Activated CD4-positive, alpha-beta T cell treated with anti-CD3 and anti-CD28 coated beads, Interleukin-2, amount 10 ng/mL, durations not matched to agents 24 days and 14 days (primary cell): ENCODE data around the gene UNC13A. TPM values are rescaled to one million over a fixed set of nuclear protein-coding genes. Genes with fewer than 3 reads are reported as not detected.
"Not testable (repeated sequence)": the region's sequence is repeated elsewhere in the genome, so short reads cannot be mapped to it uniquely, and the experiment has no call there.

Experiments used
- DNase-seq: peaks from one replicate; pipeline ENCODE4 v3.0.0; 2022
- H3K27ac Mint-ChIP-seq: one replicate; pipeline ENCODE4 v1.8.0; 2022; ENCODE audit warnings: mild to moderate bottlenecking, mixed read lengths
- H3K27me3 Mint-ChIP-seq: one replicate; pipeline ENCODE4 v1.8.0; 2022; ENCODE audit warnings: mixed read lengths
- H3K36me3 Mint-ChIP-seq: one replicate; pipeline ENCODE4 v1.8.0; 2022; ENCODE audit warnings: low read depth, mild to moderate bottlenecking, mixed read lengths
- H3K4me1 Mint-ChIP-seq: one replicate; pipeline ENCODE4 v1.8.0; 2021; ENCODE audit warnings: mixed read lengths
- H3K4me3 Mint-ChIP-seq: one replicate; pipeline ENCODE4 v1.8.0; 2022; ENCODE audit warnings: mild to moderate bottlenecking, moderate library complexity, mixed read lengths
- H3K9me3 Mint-ChIP-seq: one replicate; pipeline ENCODE4 v1.8.0; 2021; ENCODE audit warnings: mixed read lengths
- intact Hi-C: fragments of 100-400 bp; cut with micrococcal nuclease; formaldehyde crosslinking; loops from one replicate; pipeline ENCODE4 v1.15.1; 2023
- total RNA-seq: library from RNA; stranded (reverse); gene quantifications from 2 replicates; pipeline ENCODE4 v1.2.3, GENCODE V29; 2022

Gene UNC13A
- total RNA-seq, 1 donor from 2014 or later = 0.02 TPM

- no peaks in the 10 kb centered on the region for H3K9me3 Mint-ChIP-seq
- no peak for DNase-seq
- H3K27ac Mint-ChIP-seq = no peak overlapping the region
- intact Hi-C loops = no loop called here
- H3K4me1 Mint-ChIP-seq = peaks cover 3% of the 10 kb centered on the region
- peaks cover 51% of the 10 kb centered on the region for H3K36me3 Mint-ChIP-seq
- no peak overlapping the region for H3K4me3 Mint-ChIP-seq
- H3K27me3 Mint-ChIP-seq = no peaks in the 10 kb centered on the region
Measured at GRCh38 chr19:17562561-17562960, 125.6 kb downstream of the UNC13A start.

GRCh38 chr19:17562097-17562496 is 126.1 kb downstream of the UNC13A start:
- no peak overlapping the region for H3K27ac Mint-ChIP-seq
- intact Hi-C loops = no loop called here
- no peak for DNase-seq

GRCh38 chr19:17560205-17560595 is 128.0 kb downstream of the UNC13A start:
- H3K4me3 Mint-ChIP-seq = no peak overlapping the region
- peaks cover 41% of the 10 kb centered on the region for H3K36me3 Mint-ChIP-seq
- H3K4me1 Mint-ChIP-seq = peaks cover 9% of the 10 kb centered on the region
- DNase-seq = no peak
- H3K27me3 Mint-ChIP-seq = no peaks in the 10 kb centered on the region
- H3K27ac Mint-ChIP-seq = peak overlapping the region; percentile 68
- no peaks in the 10 kb centered on the region for H3K9me3 Mint-ChIP-seq
- intact Hi-C loops = no loop called here

More at GRCh38 chr19:17562097-17562496, 126.1 kb downstream of the UNC13A start:
- H3K4me1 Mint-ChIP-seq = peaks cover 6% of the 10 kb centered on the region
- no peak overlapping the region for H3K4me3 Mint-ChIP-seq
- no peaks in the 10 kb centered on the region for H3K9me3 Mint-ChIP-seq
- H3K36me3 Mint-ChIP-seq = peaks cover 47% of the 10 kb centered on the region
- H3K27me3 Mint-ChIP-seq = no peaks in the 10 kb centered on the region

- peaks cover 13% of the 10 kb centered on the region for H3K4me1 Mint-ChIP-seq
- no peak for DNase-seq
- no peak overlapping the region for H3K27ac Mint-ChIP-seq
- intact Hi-C loops = no loop called here
- H3K4me3 Mint-ChIP-seq = peak overlapping the region; percentile 90
- no peaks in the 10 kb centered on the region for H3K9me3 Mint-ChIP-seq
- peaks cover 31% of the 10 kb centered on the region for H3K36me3 Mint-ChIP-seq
- H3K27me3 Mint-ChIP-seq = no peaks in the 10 kb centered on the region
Measured at GRCh38 chr19:17557466-17557865, 130.7 kb downstream of the UNC13A start.

GRCh38 chr19:17556995-17557394 is 131.2 kb downstream of the UNC13A start:
- Mint-ChIP-seq H3K4me1 (peaks cover 13% of the 10 kb centered on the region), H3K4me3 (peak overlapping the region; percentile 90), H3K27ac (peak overlapping the region; percentile 37), H3K9me3 (no peaks in the 10 kb centered on the region), H3K27me3 (no peaks in the 10 kb centered on the region), H3K36me3 (peaks cover 29% of the 10 kb centered on the region)
- DNase-seq = no peak
- intact Hi-C loops = no loop called here

GRCh38 chr19:17555929-17556813 is 132.0 kb downstream of the UNC13A start:
- H3K36me3 Mint-ChIP-seq = peaks cover 22% of the 10 kb centered on the region
- H3K4me3 Mint-ChIP-seq = peak overlapping the region; percentile 90
- no peaks in the 10 kb centered on the region for H3K27me3 Mint-ChIP-seq
- H3K9me3 Mint-ChIP-seq = no peaks in the 10 kb centered on the region
- peak; percentile 85 for DNase-seq
- peak overlapping the region; percentile 83 for H3K27ac Mint-ChIP-seq
- intact Hi-C loops = loop anchor here (1.0 kb wide), 3 partner anchors 17 to 86 kb away; partner anchors contain the start of genes PGLS and SLC27A1
- H3K4me1 Mint-ChIP-seq = peaks cover 13% of the 10 kb centered on the region

- Mint-ChIP-seq H3K27me3 (no peaks in the 10 kb centered on the region), H3K4me3 (peak within 1 kb of the TSS; percentile 90), H3K4me1 (peaks cover 13% of the 10 kb centered on the region), H3K27ac (peak within 1 kb of the TSS; percentile 83), H3K9me3 (no peaks in the 10 kb centered on the region), H3K36me3 (peaks cover 22% of the 10 kb centered on the region)
- peak; percentile 100 for DNase-seq
- intact Hi-C loops = loop anchor here (1.0 kb wide), 3 partner anchors 16 to 85 kb away; partner anchors contain the start of genes PGLS and SLC27A1
Measured at GRCh38 chr19:17555480-17555928, 132.7 kb downstream of the UNC13A start, which contains the start of gene COLGALT1. Gene COLGALT1 (plus strand): TSS chr19:17555649. CDS start chr19:17555714, 65 bp downstream.

- H3K4me1 Mint-ChIP-seq = peaks cover 12% of the 10 kb centered on the region
- no peaks in the 10 kb centered on the region for H3K9me3 Mint-ChIP-seq
- no peaks in the 10 kb centered on the region for H3K27me3 Mint-ChIP-seq
- peak overlapping the region; percentile 68 for H3K27ac Mint-ChIP-seq
- H3K36me3 Mint-ChIP-seq = peaks cover 17% of the 10 kb centered on the region
- intact Hi-C loops = loop anchor here (1.0 kb wide), 3 partner anchors 16 to 85 kb away; partner anchors contain the start of genes PGLS and SLC27A1
- H3K4me3 Mint-ChIP-seq = peak overlapping the region; percentile 90
- DNase-seq = no peak
Measured at GRCh38 chr19:17554968-17555479, 133.1 kb downstream of the UNC13A start.

GRCh38 chr19:17553256-17553655 is 134.9 kb downstream of the UNC13A start:
- Mint-ChIP-seq H3K4me1 (peaks cover 11% of the 10 kb centered on the region), H3K27me3 (no peaks in the 10 kb centered on the region), H3K36me3 (peaks cover 4% of the 10 kb centered on the region), H3K27ac (no peak overlapping the region), H3K9me3 (no peaks in the 10 kb centered on the region), H3K4me3 (no peak overlapping the region)
- DNase-seq = no peak
- intact Hi-C loops = no loop called here

GRCh38 chr19:17552735-17553134 is 135.4 kb downstream of the UNC13A start:
- peaks cover 11% of the 10 kb centered on the region for H3K4me1 Mint-ChIP-seq
- H3K27me3 Mint-ChIP-seq, H3K36me3 Mint-ChIP-seq, intact Hi-C loops, H3K4me3 Mint-ChIP-seq, H3K9me3 Mint-ChIP-seq, H3K27ac Mint-ChIP-seq, DNase-seq: not testable (repeated sequence)

Other genes starting within 250 kb of the UNC13A start
- not detected in 2 replicates for gene TMEM221, start 239.7 kb downstream of the UNC13A start, total RNA-seq
- not detected in 2 replicates for gene NXNL1, start 227.4 kb downstream of the UNC13A start, total RNA-seq
- gene SLC27A1, start 217.8 kb downstream of the UNC13A start, total RNA-seq = 1.8 and 2.5 TPM in 2 replicates
- 64.8 and 73.7 TPM in 2 replicates for gene PGLS, start 176.7 kb downstream of the UNC13A start, total RNA-seq
- 103 and 106 TPM in 2 replicates for gene COLGALT1, start 132.7 kb downstream of the UNC13A start, total RNA-seq
- 69.0 and 70.3 TPM in 2 replicates for gene MAP1S, start 31.1 kb upstream of the UNC13A start, total RNA-seq
- 91.9 and 96.2 TPM in 2 replicates for gene FCHO1, start 63.1 kb upstream of the UNC13A start, total RNA-seq
- gene B3GNT3, start 106.8 kb upstream of the UNC13A start, total RNA-seq = not detected in 2 replicates
- 5.9 and 8.7 TPM in 2 replicates for gene INSL3, start 133.2 kb upstream of the UNC13A start, total RNA-seq
- gene JAK3, start 159.6 kb upstream of the UNC13A start, total RNA-seq = 226 and 239 TPM in 2 replicates
- 2,698 and 2,718 TPM in 2 replicates for gene RPL18A, start 171.6 kb upstream of the UNC13A start, total RNA-seq
- gene SLC5A5, start 183.6 kb upstream of the UNC13A start, total RNA-seq = 1.1 and 1.5 TPM in 2 replicates
- 126 and 136 TPM in 2 replicates for gene CCDC124, start 244.7 kb upstream of the UNC13A start, total RNA-seq